ENCODE data around the gene MFSD6.
"Not testable (repeated sequence)": the region's sequence is repeated elsewhere in the genome, so short reads cannot be mapped to it uniquely, and the experiment has no call there.

MFSD6 gene

DNA sequence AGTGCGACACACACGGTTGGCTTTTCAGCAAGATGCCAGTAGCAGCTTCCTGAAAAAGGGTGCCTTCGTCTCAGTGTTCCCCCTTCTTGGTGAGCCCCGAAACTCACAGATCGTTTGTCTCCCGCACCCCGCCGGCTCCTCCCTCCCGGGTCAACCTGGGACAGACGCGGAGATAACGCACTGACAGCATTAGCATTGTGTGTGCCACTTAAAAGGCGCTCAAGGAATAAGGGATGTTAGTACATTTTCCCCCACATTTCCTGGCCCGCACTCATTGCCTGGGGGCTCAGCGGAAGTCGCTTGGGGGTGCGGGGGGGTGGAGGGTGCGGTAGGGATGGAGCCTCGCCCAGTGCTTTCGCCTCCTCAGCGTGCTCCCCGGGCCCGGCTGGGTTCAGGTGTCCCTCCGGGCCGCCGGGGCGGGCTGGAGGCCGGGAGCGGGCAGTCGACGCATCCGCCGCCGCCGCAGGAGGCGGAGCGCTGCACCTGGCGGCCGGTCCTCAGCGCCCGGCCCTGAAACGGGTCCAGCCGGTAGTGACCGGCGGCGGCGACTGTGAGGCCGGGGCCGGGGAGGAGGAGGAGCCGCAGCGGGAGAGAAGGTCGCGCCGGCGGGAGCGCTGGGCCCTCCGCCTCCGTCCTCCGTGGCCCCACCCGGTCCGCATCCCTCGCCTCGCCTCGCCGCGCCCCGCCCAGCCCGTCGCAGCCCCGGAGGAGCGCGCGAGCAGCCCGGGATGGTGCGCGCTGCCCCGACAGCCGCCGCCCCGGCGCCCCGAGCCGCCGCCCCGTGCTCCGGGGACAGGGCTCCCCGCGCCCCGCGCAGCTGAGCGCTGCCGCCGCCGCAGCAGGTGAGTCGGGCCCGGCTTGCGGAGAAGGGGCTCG, at the start of gene MFSD6:
TSS of gene MFSD6 (plus strand) at position 694 of the 876 bp plus-strand sequence. CDS start 27,675 bp downstream, outside the sequence.
- peak; percentile 41 to 45 for DNase-seq (ENCODE audit: low read depth in 2 of 2)

DNA sequence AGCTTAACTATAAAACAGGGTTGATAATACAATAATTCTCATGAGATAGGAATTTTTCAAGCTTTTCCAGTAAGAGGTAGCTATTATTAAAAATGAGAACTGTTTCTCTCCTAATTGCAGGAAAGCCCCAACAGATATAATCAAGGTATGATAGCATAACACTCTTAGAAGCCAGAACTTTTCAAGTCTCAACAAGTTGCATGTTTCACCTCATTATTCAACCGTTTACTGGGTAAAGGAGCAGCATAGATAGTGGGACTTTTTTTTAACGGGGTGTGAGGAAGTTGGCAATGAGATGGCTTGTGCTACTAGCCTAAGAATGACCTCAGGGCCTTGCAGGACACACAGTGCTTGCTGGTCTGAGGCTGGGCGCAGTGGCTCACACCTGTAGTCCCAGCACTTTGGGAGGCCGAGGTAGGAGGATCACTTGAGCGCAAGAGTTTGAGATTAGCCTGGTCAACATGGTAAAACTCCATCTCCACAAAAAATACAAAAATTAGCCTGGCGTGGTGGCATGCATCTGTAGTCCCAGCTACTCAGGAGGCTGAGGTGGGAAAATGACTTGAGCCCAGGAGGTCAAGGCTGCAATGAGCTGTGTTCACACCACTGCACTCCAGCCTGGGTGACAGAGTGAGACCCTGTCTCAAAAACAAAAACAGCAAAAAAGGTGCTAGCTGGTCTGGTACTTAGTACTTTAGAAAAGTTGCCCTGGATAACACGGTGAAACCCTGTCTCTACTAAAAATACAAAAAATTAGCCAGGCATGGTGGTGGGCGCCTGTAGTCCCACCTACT, 49.3 kb upstream of the MFSD6 start:
- not testable (repeated sequence) for DNase-seq (ENCODE audit: low read depth in 2 of 2)

DNA sequence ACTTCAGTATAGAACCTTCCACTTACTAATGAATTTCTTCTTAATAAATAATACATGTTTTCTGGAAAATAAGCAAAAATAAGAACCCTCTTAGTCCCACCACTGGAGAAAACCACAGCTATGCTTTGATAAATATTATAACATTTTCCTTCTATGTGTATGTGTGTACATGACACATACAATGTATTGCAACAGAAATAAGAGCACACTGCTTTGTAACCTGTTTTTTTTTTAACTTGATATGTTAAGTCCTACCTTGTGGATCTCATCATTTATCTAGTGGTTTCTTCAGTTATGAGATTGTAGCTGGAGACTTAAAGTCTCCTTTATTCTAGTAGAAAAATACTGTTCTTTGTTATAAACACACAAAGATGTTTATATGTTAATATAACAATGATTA, 47.6 kb upstream of the MFSD6 start:
- DNase-seq (ENCODE audit: low read depth in 2 of 2): no peak

DNA sequence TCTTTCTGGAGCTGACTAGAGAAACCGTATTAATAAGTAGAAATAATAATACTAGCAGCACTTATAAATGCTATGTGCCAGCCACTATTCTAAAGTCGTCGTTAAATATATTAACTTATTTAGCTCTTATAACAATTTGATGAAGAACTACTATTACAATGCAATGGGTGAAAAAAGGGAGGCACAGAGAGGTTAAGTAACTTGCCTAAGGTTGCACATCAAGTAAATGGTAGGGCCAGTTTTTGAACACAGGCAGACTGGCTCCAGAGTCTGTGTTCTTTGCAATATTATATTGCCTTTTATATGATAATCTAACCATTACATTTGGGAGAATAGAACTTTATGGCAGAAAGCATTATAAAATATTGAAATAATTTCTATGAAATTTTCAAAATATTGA, 47.2 kb upstream of the MFSD6 start:
- DNase-seq (ENCODE audit: low read depth in 2 of 2): no peak

DNA sequence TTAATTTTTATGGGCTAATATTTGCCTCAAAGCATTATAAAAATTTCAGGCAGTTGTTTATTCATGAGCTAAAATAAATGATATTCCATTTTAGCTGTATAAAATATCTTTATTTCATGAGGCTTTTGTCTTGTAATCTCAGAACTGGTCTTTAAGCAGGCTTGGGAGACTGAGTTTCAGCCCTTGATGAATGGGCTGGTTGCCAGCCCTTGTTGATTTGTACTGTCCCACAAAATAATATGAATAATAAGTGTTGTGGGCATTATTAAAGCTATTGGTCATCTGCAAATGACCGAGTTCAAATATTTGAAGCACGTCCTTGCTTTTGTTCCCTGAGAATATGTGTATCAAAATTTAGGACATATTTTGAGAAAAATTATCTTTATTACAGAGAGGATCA, 46.6 kb upstream of the MFSD6 start:
- DNase-seq (ENCODE audit: low read depth in 2 of 2): no peak

DNA sequence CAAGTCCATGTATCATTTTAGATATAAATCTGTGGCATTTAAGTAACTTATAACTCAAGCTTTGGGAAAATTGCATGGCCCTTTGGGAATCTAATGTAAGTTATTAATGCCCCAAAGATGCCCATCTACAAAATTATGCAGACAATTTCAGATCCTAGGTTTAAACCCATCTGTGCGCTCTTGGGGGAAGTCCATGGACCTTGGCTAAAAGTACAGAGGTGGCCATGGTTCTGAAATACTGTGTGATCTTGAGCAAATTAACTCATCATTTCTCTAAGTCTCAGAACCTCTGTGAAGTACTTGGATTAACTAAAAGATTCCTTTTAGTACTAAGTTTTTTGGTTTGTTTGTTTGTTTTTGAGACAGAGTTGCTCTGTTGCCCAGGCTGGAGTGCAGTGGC, 45.3 kb upstream of the MFSD6 start:
- no peak for DNase-seq (ENCODE audit: low read depth in 2 of 2)

DNA sequence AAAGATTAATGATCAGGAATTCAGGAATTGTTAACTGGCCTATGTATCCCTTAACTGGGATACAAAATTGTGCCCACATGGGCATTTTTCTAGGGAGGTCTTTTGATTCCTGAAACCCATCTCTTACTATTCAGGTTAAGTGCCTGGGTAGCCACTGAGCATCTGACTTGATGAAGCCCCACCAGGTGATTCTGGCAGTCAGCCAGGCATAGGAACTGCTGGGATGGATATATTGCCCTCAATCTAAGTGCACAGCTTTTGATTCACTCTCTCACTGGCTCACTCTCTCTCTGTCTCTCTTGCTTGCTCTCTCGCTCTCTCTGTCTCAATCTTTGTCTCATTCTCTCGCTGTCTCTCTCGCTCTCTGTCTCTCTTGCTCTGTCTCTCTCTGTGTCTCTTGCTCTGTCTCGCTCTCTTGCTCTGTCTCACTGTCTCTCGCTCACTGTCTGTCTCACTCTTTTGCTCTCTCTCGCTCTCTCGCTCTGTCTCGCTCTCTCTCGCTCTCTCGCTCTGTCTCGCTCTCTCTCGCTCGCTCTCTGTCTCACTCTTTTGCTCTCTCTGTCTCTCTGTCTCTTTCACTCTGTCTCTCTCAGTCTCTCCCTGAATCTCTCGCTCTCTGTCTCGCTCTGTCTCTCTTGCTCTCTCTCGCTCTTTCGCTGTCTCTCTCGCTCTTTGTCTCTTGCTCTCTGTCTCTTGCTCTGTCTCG, 42.5 kb upstream of the MFSD6 start:
- DNase-seq (ENCODE audit: low read depth in 2 of 2): no peak

DNA sequence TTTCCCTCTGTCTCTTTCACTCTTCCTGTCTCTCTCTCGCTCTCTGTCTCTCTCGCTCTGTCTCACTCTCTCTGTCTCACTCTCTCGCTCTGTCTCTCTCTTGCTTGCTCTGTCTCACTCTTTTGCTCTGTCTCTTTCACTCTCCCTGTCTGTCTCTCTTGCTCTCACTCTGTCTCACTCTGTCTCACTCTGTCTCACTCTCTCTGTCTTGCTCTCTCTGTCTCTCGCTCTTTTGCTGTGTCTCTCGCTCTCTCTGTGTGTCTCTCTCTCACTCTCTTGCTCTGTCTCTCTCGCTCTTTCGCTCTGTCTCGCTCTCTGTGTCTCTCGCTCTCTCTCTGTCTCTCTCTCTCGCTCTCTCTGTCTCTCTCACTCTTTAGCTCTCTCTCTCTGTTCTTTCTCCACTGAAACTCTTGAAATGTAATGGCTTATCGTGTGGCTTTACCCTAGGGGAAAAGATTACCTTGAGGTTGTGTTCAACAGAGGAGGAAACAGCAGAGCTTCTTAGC, 41.9 kb upstream of the MFSD6 start:
- no peak for DNase-seq (ENCODE audit: low read depth in 2 of 2)

DNA sequence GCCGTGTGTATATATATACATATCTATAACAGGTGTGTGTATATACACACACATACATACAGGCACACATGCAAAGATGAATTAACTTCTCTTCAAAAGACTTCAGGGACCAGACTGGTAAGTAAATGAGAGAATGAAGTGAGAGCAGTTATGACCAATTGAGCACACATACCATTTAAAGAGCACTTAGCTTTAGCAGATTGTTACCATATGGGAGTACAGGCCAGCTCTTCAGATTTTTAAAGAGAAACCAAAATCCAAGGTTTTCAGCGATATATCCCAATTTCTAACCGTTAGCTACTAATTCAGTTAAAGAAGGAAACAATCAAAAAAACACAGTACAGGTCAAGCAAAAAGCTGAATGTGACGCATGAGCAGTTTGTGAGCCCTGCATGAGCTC, 41.1 kb upstream of the MFSD6 start:
- no peak for DNase-seq (ENCODE audit: low read depth in 2 of 2)

DNA sequence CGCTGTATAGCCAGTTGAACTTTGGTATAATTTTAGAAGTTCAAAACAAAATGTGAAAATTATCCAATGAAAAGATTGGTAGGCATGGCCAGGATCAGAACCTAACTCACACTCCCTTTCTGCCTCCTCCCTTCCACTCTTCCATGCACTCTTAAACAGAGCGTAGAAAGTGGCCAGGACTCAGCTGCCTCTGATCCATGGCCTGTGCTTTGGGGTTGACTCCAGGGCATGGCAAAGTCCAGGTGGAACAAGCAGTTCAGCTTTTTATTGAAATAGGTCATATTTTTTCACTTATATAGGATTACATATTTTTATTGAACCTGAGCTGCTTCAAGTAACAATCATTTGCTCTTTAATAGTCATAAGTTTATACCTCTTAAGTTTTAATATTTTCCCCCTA, 38.5 kb upstream of the MFSD6 start:
- DNase-seq (ENCODE audit: low read depth in 2 of 2): no peak

DNA sequence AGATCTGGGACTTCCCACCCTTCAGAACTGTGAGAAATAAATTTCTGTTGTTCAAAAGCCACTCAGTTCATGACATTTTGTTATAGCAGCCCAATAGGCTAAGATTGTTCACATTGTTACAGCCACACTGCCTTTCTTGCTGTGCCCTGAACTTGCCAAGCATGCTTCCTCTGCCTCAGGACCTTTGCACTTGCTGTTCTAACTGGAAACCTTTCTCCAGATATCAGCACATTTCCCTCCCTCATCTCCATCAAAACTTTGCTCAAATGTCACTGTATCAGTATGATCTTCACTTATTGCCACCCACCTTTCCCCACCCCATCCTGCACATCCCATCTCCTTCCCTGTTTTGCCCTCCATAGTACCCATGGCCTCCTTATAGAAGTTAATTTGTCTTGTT, 32.1 kb upstream of the MFSD6 start:
- DNase-seq (ENCODE audit: low read depth in 2 of 2): no peak

DNA sequence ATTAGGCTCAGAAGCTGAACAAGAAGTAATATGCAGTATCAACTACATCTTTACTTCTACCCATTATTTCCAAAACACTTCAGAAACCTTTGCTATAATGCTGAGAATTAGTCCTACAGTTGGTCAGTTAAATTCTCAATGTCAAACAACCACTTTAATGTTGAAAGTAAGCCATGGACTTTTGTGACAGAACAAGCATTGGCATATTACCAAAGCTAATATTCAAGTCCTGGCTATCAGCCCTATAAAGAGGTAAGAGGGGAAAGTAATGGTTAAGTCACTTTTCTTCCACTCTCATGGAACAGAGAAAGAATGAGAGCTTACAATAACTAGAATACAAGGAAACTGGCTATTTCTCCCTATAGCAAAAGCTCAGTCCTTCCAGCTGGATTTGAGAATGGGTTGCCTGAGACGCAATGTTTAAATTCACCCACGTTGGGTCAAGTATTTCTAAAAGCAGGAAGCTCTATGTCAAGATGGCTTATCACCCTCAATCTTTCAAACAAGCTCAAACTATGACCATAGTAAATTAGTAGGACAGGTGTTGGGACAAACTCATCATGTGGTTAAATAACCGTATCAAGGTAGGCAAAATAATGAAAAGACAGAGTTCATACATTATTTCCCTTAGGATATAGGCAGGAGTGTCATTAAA, 31.4 kb upstream of the MFSD6 start:
- no peak for DNase-seq (ENCODE audit: low read depth in 2 of 2)

DNA sequence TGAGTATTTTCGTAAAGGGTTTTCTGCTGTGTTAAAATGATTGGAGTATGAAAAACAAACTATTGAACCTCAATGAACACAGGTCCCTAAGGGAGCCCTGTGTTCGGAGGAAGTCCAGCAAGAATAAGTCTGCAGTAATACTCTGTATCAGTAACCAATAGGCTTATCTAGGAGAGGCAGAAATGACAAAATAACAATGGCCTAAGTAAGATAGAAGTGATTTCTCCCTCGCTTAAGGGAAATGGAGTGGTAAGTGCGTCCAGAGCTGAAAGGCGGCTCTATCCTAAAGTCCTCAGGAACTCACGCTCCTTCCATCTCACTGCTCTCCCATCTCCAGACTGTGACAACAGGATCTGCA, 29.3 kb upstream of the MFSD6 start:
- no peak for DNase-seq (ENCODE audit: low read depth in 2 of 2)

DNA sequence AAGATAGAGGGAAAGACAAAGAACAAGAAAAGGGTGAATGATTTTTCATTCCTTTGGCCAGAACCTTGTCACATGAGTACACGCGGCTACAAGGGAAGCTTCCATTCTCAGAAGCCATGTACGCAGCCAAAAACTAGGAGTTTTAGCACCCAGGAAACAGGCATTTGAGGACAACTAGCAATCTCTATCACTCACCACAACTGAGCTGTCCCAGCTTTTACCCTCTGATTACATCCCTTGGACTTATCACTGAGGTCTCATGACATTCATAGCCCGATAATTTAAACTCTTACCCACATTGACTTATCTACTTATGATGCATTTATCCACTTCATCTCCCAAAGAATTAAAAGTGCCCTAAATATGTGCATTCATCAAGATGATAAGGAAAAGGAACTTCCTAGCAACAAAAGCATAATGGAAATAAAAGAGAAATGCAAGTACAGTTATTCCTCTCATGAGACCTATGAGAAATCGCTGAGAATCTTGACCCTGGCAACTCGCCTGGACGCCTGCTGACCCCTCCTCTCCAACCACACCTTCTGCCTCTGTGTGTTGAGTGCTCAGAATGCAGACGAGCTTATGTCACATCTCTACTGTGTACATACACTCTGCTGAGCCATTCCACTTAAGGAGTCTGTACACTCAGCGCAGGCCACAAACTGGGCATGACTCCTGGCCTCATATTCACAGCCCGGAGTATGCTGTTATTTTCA, 28.7 kb upstream of the MFSD6 start:
- DNase-seq (ENCODE audit: low read depth in 2 of 2): no peak

DNA sequence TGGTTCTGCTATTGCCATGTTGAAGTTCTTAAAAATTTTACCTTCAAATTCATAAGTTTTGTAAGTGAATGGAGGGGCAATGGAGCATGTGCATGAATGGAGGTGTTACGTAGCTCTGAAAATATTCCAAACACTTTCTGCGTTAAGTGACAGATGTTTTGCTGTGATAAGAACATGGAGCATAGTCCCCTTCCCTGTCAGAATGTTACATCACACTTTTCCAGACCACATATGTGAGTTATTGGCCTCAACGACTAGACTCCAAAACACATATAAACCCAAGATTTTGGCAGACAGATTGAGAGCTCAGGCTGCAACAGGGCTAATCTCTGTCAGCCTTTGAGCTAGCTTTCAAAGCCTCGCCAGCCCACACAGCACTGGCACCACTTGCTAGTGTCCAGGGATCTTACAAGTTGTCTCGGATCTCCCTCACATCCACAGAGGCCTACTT, 27.2 kb upstream of the MFSD6 start:
- no peak for DNase-seq (ENCODE audit: low read depth in 2 of 2)

DNA sequence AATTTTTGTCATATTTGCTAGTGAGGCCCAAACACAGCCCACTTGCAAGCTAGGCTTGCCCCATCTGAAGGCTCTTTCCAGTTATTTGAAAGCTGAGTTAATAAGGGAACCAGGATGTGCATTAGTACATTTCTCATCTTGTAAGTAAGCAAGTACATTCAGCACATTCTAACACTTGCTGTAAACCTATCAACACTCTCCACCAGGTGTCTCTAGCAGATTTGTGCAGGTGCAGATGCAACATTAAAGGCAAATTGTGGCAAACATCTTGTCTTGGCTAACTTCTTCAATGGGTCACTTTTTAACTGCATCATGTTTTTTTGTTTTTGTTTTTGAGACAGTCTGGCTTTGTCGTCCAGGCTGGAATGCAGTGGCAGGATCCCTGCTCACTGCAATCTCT, 25.3 kb upstream of the MFSD6 start:
- DNase-seq (ENCODE audit: low read depth in 2 of 2): no peak

DNA sequence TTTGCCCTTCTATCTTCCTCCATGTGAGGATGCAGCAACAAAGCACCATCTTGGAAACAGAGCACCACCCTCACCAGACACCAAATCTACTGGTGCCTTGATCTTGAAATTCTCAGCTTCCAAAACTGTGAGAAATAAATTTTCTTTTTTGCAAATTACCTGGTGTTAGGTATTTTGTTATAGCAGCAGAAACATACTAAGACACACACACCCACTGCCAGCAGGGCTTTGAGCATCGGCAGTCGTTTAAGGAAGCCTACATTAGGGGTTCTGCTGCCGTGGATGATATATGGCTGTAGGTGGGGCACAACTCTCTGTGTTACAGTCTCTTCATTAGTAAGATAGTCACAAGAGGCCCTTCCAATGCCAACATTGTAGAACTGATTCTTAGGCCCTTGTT, 20.7 kb upstream of the MFSD6 start:
- no peak for DNase-seq (ENCODE audit: low read depth in 2 of 2)

DNA sequence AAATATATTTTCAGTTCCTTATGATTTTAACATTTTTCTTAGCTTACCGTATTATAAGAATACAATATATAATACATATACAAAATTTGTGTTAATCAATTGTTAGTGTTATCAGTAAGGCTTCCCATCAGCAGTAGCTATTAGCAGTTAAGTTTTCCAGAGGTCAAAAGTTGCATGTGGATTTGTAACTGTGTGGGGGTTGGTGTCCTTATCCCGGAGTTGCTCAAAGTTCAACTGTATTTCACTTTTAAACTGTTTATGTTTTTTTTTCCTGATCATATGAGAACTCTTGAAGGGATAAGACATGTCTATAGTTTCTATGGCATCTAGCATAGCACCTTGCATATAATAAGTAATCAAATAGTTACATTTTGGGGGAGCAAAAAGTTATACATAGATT, 11.9 kb upstream of the MFSD6 start:
- DNase-seq (ENCODE audit: low read depth in 2 of 2): no peak

DNA sequence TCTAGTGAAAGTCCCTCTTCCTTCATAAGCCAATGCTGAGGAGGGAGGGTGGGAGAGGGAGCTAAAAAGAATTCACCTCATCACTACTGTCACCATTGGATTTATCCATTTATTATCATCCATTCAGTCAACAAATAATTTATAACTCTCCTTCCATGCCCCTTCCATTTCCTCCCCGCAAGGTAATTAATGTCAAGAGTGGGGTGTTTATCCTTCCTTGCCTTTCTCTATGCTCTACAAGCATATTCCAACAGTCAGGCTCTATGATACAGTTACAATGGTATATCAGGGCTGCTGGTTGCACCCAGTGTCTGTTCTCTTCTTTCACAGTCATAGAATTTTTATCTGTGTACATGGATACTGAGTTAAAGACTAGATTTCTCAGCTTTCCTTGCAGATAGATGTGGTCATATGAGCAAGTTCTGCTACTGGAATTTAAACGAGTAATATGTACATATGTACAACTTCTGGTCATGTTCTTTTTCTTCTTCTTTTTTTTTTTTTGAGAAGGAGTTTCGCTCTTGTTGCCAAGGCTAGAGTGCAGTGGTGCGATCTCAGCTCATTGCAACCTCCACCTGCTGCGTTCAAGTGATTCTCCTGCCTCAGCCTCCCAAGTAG, 5.1 kb upstream of the MFSD6 start:
- DNase-seq (ENCODE audit: low read depth in 2 of 2): no peak

DNA sequence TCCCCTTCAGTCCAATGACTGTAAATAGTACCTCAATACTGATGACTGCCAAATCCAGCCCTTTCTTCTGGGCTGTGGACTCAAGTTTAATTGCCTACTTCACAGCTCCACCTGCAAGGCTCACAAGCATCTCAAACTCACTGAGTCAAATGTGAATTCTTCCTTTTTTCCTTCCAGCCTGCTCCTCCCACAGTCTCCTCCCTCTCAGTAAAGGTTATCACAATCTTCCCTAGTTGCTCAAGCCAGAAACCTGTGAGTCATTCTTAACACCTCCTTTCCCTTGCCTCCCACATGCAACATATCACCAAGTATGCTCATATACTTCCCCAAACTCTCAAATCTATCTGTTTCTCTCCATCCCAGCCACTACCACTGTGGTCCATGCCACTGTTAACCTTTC, 3.7 kb upstream of the MFSD6 start:
- no peak for DNase-seq (ENCODE audit: low read depth in 2 of 2)

DNA sequence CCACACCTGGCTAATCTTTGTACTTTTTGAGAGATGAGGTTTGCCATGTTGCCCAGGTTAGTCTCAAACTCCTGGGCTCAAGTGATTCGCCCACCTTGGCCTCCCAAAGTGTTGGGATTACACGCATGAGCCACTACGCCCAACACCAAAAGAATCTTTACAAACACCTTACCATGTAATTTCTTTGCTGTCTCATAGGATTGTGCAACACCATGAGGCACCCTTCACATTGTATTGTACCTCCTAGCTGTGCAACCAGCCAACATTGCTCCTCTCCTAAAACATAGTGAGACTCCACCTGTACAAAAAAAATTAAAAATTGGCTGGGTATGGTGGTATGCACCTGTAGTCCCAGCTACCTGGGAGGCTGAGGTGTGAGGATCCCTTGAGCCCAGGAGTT, 3.1 kb upstream of the MFSD6 start:
- no peak for DNase-seq (ENCODE audit: low read depth in 2 of 2)

All from stimulated activated CD8-positive, alpha-beta memory T cell treated with anti-CD3 and anti-CD28 coated beads, Interleukin-2, amount 100 ng/mL, for 48 hours (primary cell).